ENCODE results near the gene ABCF1.
A peak's percentile ranks its signal among the peaks of the same experiment; 100 is the strongest.

Gene ABCF1

GRCh38 chr6:30626484-30627366, 55.5 kb downstream of the ABCF1 start, which contains the start of gene ATAT1:
TSS of gene ATAT1 (plus strand) at chr6:30626874.
- DNase-seq (ENCODE audit: low read depth): peak; percentile 86

- DNase-seq (ENCODE audit: low read depth): no peak
Measured at GRCh38 chr6:30635834-30636233, 64.6 kb downstream of the ABCF1 start.

- DNase-seq (ENCODE audit: low read depth): no peak
Measured at GRCh38 chr6:30640481-30640880, 69.2 kb downstream of the ABCF1 start.

GRCh38 chr6:30641048-30641447, 69.8 kb downstream of the ABCF1 start:
- no peak for DNase-seq (ENCODE audit: low read depth)
